Fibroblast of lung (primary cell): Measurements from ENCODE around the gene VPS37D.

Source experiments
- EZH2 ChIP-seq: IDR thresholded peaks from 2 replicates; pipeline ENCODE4 v1.5.1; 2012; ENCODE audit warnings: low read length, control low read depth, mild to moderate bottlenecking; ENCODE audit errors: missing control alignments
- TF ChIP-seq, protein P1 (sequence below), 2 donors: IDR thresholded peaks in 1 of 2; conservative IDR thresholded peaks in 1 of 2; 1 replicate in 1 of 2; 2 replicates in 1 of 2; pipeline ENCODE4 v1.5.1; 2011 to 2012; ENCODE audit warnings: low read length in 2 of 2, control low read depth in 1 of 2, inconsistent platforms in 1 of 2, low read depth in 1 of 2, mild to moderate bottlenecking in 1 of 2

DNA sequence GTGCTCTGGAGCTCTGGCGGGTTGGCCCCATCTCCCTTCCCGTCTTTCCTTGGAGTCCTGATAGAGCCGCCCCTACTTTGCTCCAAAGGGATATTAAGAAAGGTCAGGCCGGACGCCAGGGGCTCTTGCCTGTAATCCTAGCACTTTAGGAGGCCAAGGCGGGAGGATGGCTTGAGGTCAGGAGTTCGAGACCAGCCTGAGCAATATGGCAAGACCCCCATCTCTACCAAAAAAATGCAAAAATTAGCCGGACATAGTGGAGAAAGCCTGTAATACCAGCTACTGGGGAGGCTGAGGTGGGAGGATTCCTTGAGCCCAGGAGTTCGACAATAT lies 43.0 kb upstream of the VPS37D start:
- TF ChIP-seq, protein P1, sequence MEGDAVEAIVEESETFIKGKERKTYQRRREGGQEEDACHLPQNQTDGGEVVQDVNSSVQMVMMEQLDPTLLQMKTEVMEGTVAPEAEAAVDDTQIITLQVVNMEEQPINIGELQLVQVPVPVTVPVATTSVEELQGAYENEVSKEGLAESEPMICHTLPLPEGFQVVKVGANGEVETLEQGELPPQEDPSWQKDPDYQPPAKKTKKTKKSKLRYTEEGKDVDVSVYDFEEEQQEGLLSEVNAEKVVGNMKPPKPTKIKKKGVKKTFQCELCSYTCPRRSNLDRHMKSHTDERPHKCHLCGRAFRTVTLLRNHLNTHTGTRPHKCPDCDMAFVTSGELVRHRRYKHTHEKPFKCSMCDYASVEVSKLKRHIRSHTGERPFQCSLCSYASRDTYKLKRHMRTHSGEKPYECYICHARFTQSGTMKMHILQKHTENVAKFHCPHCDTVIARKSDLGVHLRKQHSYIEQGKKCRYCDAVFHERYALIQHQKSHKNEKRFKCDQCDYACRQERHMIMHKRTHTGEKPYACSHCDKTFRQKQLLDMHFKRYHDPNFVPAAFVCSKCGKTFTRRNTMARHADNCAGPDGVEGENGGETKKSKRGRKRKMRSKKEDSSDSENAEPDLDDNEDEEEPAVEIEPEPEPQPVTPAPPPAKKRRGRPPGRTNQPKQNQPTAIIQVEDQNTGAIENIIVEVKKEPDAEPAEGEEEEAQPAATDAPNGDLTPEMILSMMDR (conservative IDR thresholded peaks at IDR 0.05 in 1 of 2, IDR thresholded peaks at IDR 0.05 in 1 of 2; ENCODE audit: low read depth in 1 of 2, low read length in 2 of 2) = no peak
- no peak for TF ChIP-seq EZH2
